ENCODE results near the gene SMG7.

The SMG7 gene

GRCh38 chr1:183593356-183593755 is 121.1 kb downstream of the SMG7 start:
- Histone ChIP-seq H3K36me3 (ENCODE audit: control insufficient read depth, low read depth, low read length) (no peaks in the 10 kb centered on the region), H3K27ac (ENCODE audit: low read length) (no peak overlapping the region), H3K4me3 (ENCODE audit: low read length) (no peak overlapping the region), H3K9ac (ENCODE audit: low read length) (no peak overlapping the region), H3K4me1 (ENCODE audit: control insufficient read depth, low read depth, low read length) (peaks cover 14% of the 10 kb centered on the region), H3K27me3 (ENCODE audit: control insufficient read depth, insufficient read depth, low read length) (no peaks in the 10 kb centered on the region), H3K9me3 (ENCODE audit: control insufficient read depth, low read depth, low read length) (no peaks in the 10 kb centered on the region)

DNA sequence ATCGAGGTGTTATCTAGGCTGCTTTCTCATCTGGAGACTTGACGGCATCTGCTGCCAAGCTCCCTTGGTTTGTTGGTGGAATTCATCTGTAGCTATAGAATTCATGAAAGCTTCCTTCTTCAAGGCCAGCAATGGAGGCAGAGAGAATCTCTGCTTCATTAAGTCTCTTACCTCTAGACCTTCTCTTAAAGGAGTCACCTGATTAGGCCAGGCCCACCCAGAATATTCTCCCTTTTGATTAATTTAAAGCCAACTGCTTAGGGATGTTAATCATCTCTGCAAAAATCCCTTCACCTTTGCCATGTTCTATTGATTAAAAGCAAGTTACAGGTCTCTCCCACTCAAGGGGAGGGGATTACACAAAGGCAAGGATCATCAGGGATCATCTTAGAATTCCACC is 123.2 kb downstream of the SMG7 start:
- H3K27ac ChIP-seq (ENCODE audit: low read length): no peak overlapping the region
- H3K4me1 ChIP-seq (ENCODE audit: control insufficient read depth, low read depth, low read length): peaks cover 8% of the 10 kb centered on the region
- H3K4me3 ChIP-seq (ENCODE audit: low read length): no peak overlapping the region
- no peaks in the 10 kb centered on the region for H3K9me3 ChIP-seq (ENCODE audit: control insufficient read depth, low read depth, low read length)
- H3K36me3 ChIP-seq (ENCODE audit: control insufficient read depth, low read depth, low read length): no peaks in the 10 kb centered on the region
- no peaks in the 10 kb centered on the region for H3K27me3 ChIP-seq (ENCODE audit: control insufficient read depth, insufficient read depth, low read length)
- no peak overlapping the region for H3K9ac ChIP-seq (ENCODE audit: low read length)

- no peak overlapping the region for H3K4me3 ChIP-seq (ENCODE audit: low read length)
- no peak overlapping the region for H3K9ac ChIP-seq (ENCODE audit: low read length)
- peaks cover 8% of the 10 kb centered on the region for H3K4me1 ChIP-seq (ENCODE audit: control insufficient read depth, low read depth, low read length)
- no peak overlapping the region for H3K27ac ChIP-seq (ENCODE audit: low read length)
- no peaks in the 10 kb centered on the region for H3K27me3 ChIP-seq (ENCODE audit: control insufficient read depth, insufficient read depth, low read length)
- H3K36me3 ChIP-seq (ENCODE audit: control insufficient read depth, low read depth, low read length): no peaks in the 10 kb centered on the region
- no peaks in the 10 kb centered on the region for H3K9me3 ChIP-seq (ENCODE audit: control insufficient read depth, low read depth, low read length)
These were observed 124.2 kb downstream of the SMG7 start for GRCh38 chr1:183596500-183596899.

DNA sequence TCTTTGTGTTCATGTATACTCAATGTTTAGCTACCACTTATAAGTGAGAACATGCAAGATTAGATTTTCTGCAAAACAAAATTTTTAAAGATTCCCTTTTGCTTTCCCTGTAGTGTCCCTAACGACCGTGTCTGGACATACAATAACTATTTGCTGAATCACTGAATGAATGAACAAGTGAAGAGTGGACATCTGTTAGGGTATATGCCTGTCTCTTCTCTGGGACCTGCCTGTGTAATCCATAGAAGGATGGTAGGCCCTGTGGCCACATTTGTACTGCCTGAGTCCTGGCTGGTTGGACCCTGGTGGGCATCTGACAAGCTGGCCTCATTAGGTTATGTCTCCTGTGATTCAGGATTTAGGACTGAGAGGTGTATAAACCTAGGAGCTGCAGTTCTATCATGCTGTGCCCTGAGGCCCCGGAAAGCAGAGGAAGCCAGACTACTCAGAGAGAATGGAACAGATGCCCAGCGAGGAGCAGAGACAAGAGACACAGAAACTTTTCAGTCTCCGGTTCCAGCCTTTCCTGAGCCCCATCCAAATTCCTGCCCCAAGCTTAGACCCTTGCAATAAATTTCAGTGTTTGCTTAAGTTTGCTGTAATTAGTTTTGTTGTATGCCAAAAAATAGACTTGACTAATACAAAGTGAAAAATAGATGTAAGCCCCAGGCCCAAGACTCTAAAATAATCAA is 125.5 kb downstream of the SMG7 start:
- Histone ChIP-seq H3K4me3 (ENCODE audit: low read length) (no peak overlapping the region), H3K9me3 (ENCODE audit: control insufficient read depth, low read depth, low read length) (no peaks in the 10 kb centered on the region), H3K9ac (ENCODE audit: low read length) (no peak overlapping the region), H3K4me1 (ENCODE audit: control insufficient read depth, low read depth, low read length) (peaks cover 8% of the 10 kb centered on the region), H3K27ac (ENCODE audit: low read length) (no peak overlapping the region), H3K36me3 (ENCODE audit: control insufficient read depth, low read depth, low read length) (no peaks in the 10 kb centered on the region), H3K27me3 (ENCODE audit: control insufficient read depth, insufficient read depth, low read length) (no peaks in the 10 kb centered on the region)

- H3K4me1 ChIP-seq (ENCODE audit: control insufficient read depth, low read depth, low read length): peaks cover 2% of the 10 kb centered on the region
- H3K27ac ChIP-seq (ENCODE audit: low read length): no peak overlapping the region
- H3K9ac ChIP-seq (ENCODE audit: low read length): no peak overlapping the region
These were observed 126.1 kb downstream of the SMG7 start for GRCh38 chr1:183598386-183598785.

GRCh38 chr1:183600136-183600535 is 127.8 kb downstream of the SMG7 start:
- Histone ChIP-seq H3K9ac (ENCODE audit: low read length) (no peak overlapping the region), H3K9me3 (ENCODE audit: control insufficient read depth, low read depth, low read length) (no peaks in the 10 kb centered on the region)

More at GRCh38 chr1:183598386-183598785, 126.1 kb downstream of the SMG7 start:
- Histone ChIP-seq H3K36me3 (ENCODE audit: control insufficient read depth, low read depth, low read length) (no peaks in the 10 kb centered on the region), H3K4me3 (ENCODE audit: low read length) (no peak overlapping the region), H3K27me3 (ENCODE audit: control insufficient read depth, insufficient read depth, low read length) (no peaks in the 10 kb centered on the region), H3K9me3 (ENCODE audit: control insufficient read depth, low read depth, low read length) (no peaks in the 10 kb centered on the region)

GRCh38 chr1:183600634-183601033 is 128.3 kb downstream of the SMG7 start:
- Histone ChIP-seq H3K9me3 (ENCODE audit: control insufficient read depth, low read depth, low read length) (no peaks in the 10 kb centered on the region), H3K9ac (ENCODE audit: low read length) (no peak overlapping the region), H3K27ac (ENCODE audit: low read length) (no peak overlapping the region), H3K27me3 (ENCODE audit: control insufficient read depth, insufficient read depth, low read length) (no peaks in the 10 kb centered on the region), H3K4me3 (ENCODE audit: low read length) (no peak overlapping the region), H3K4me1 (ENCODE audit: control insufficient read depth, low read depth, low read length) (no peaks in the 10 kb centered on the region), H3K36me3 (ENCODE audit: control insufficient read depth, low read depth, low read length) (no peaks in the 10 kb centered on the region)

More at GRCh38 chr1:183600136-183600535, 127.8 kb downstream of the SMG7 start:
- Histone ChIP-seq H3K4me3 (ENCODE audit: low read length) (no peak overlapping the region), H3K36me3 (ENCODE audit: control insufficient read depth, low read depth, low read length) (no peaks in the 10 kb centered on the region), H3K27me3 (ENCODE audit: control insufficient read depth, insufficient read depth, low read length) (no peaks in the 10 kb centered on the region), H3K4me1 (ENCODE audit: control insufficient read depth, low read depth, low read length) (no peaks in the 10 kb centered on the region), H3K27ac (ENCODE audit: low read length) (no peak overlapping the region)

DNA sequence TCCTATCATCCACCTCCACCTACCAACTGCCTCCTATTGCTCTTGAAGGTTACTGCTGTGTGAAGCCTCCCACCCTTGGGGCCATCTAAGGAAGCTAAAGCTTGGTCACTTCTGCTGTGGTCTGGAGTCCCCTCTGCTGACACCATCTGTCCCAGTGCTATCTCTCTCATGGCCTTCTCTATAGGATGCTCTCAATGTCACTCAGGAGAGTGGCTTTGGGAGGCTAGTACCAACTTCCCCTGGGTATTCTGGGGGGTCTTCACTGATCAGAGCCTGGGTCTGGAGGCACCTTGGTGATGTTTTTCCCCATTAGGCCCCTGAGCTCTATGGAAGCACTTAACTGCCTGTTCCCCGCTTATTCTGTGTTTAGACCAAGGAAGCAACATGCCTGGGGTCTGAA is 130.2 kb downstream of the SMG7 start:
- Histone ChIP-seq H3K27ac (ENCODE audit: low read length) (no peak overlapping the region), H3K27me3 (ENCODE audit: control insufficient read depth, insufficient read depth, low read length) (no peaks in the 10 kb centered on the region), H3K9me3 (ENCODE audit: control insufficient read depth, low read depth, low read length) (no peaks in the 10 kb centered on the region), H3K36me3 (ENCODE audit: control insufficient read depth, low read depth, low read length) (no peaks in the 10 kb centered on the region), H3K9ac (ENCODE audit: low read length) (no peak overlapping the region), H3K4me1 (ENCODE audit: control insufficient read depth, low read depth, low read length) (no peaks in the 10 kb centered on the region), H3K4me3 (ENCODE audit: low read length) (no peak overlapping the region)
